H9 (cell line): ENCODE results near the gene PAFAH1B1. TPM values are rescaled to one million over a fixed set of nuclear protein-coding genes. Genes with fewer than 3 reads are reported as not detected.

ENCODE experiments used
- DNase-seq: peaks from one replicate; pipeline ENCODE4 v3.0.0-alpha.2; 2017
- H2AFZ ChIP-seq: one replicate; pipeline ENCODE4 v1.6.1; 2013; ENCODE audit warnings: mild to moderate bottlenecking, low read length, control low read depth, moderate library complexity
- H2AK5ac ChIP-seq: 2 replicates; pipeline ENCODE4 v1.6.1; 2013; ENCODE audit warnings: low read length, control low read depth, mixed read lengths; ENCODE audit not compliant: insufficient read length
- H2BK120ac ChIP-seq: one replicate; pipeline ENCODE4 v1.6.1; 2013; ENCODE audit warnings: low read depth, mild to moderate bottlenecking, low read length, control low read depth, inconsistent platforms; ENCODE audit not compliant: poor library complexity, severe bottlenecking
- H2BK12ac ChIP-seq: 2 replicates; pipeline ENCODE4 v1.6.1; 2013; ENCODE audit warnings: low read length, control low read depth, mixed read lengths, low read depth; ENCODE audit not compliant: insufficient read length
- H2BK15ac ChIP-seq: 2 replicates; pipeline ENCODE4 v1.6.1; 2013; ENCODE audit warnings: low read depth, low read length, control low read depth
- H2BK20ac ChIP-seq: one replicate; pipeline ENCODE4 v1.6.1; 2013; ENCODE audit warnings: low read depth, mild to moderate bottlenecking, low read length, control low read depth, inconsistent platforms; ENCODE audit not compliant: poor library complexity, severe bottlenecking
- H2BK5ac ChIP-seq: 2 replicates; pipeline ENCODE4 v1.6.1; 2013; ENCODE audit warnings: low read length, control low read depth, mixed read lengths; ENCODE audit not compliant: insufficient read length
- H3K14ac ChIP-seq: 2 replicates; pipeline ENCODE4 v1.6.1; 2013; ENCODE audit warnings: low read length, control low read depth; ENCODE audit not compliant: insufficient read depth
- H3K18ac ChIP-seq: 2 replicates; pipeline ENCODE4 v1.6.1; 2013; ENCODE audit warnings: low read depth, mild to moderate bottlenecking, mixed read lengths, low read length, control low read depth; ENCODE audit not compliant: insufficient read length
- H3K23ac ChIP-seq: 2 replicates; pipeline ENCODE4 v1.6.1; 2013; ENCODE audit warnings: low read length, control low read depth, mixed read lengths, low read depth; ENCODE audit not compliant: insufficient read length
- H3K23me2 ChIP-seq: 2 replicates; pipeline ENCODE4 v1.6.1; 2013; ENCODE audit warnings: low read depth, mild to moderate bottlenecking, mixed read lengths, low read length, control low read depth; ENCODE audit not compliant: insufficient read length, poor library complexity, severe bottlenecking
- H3K27ac ChIP-seq: 2 replicates; pipeline ENCODE4 v1.5.1; 2013; ENCODE audit warnings: low read length, control low read depth, mixed read lengths, low read depth; ENCODE audit not compliant: insufficient read length
- H3K27me3 ChIP-seq: 2 replicates; pipeline ENCODE4 v1.6.1; 2013; ENCODE audit warnings: low read length, control low read depth, inconsistent platforms; ENCODE audit not compliant: insufficient read depth
- H3K4ac ChIP-seq: 2 replicates; pipeline ENCODE4 v1.6.1; 2013; ENCODE audit warnings: low read depth, mild to moderate bottlenecking, control low read depth, inconsistent platforms, low read length, moderate library complexity
- H3K4me1 ChIP-seq: 2 replicates; pipeline ENCODE4 v1.6.1; 2013; ENCODE audit warnings: low read length, control low read depth, inconsistent platforms; ENCODE audit not compliant: insufficient read depth
- H3K4me2 ChIP-seq: 2 replicates; pipeline ENCODE4 v1.6.1; 2013; ENCODE audit warnings: low read length, control low read depth, mixed read lengths; ENCODE audit not compliant: insufficient read length, insufficient read depth
- H3K56ac ChIP-seq: 2 replicates; pipeline ENCODE4 v1.6.1; 2013; ENCODE audit warnings: low read depth, mild to moderate bottlenecking, mixed read lengths, low read length, control low read depth; ENCODE audit not compliant: insufficient read length
- H3K79me1 ChIP-seq: 2 replicates; pipeline ENCODE4 v1.6.1; 2013; ENCODE audit warnings: low read depth, mild to moderate bottlenecking, moderate library complexity, low read length, control low read depth, inconsistent platforms; ENCODE audit not compliant: insufficient read depth, poor library complexity, severe bottlenecking
- H3K79me2 ChIP-seq: 2 replicates; pipeline ENCODE4 v1.6.1; 2013; ENCODE audit warnings: low read length, control low read depth, inconsistent platforms; ENCODE audit not compliant: insufficient read depth
- H3K9ac ChIP-seq: 2 replicates; pipeline ENCODE4 v1.6.1; 2013; ENCODE audit warnings: low read length, control low read depth, mixed read lengths; ENCODE audit not compliant: insufficient read length; ENCODE audit errors: extremely low read depth
- H3K9me3 ChIP-seq: one replicate; pipeline ENCODE4 v1.6.1; 2013; ENCODE audit warnings: low read depth, low read length, inconsistent platforms; ENCODE audit not compliant: control insufficient read depth
- H3T11ph ChIP-seq: one replicate; pipeline ENCODE4 v1.6.1; 2013; ENCODE audit warnings: mild to moderate bottlenecking, low read length, control low read depth, inconsistent platforms
- H4K20me1 ChIP-seq: one replicate; pipeline ENCODE4 v1.6.1; 2013; ENCODE audit not compliant: control insufficient read depth, insufficient read length, insufficient read depth
- H4K5ac ChIP-seq: 2 replicates; pipeline ENCODE4 v1.6.1; 2013; ENCODE audit warnings: low read depth, mild to moderate bottlenecking, mixed read lengths, low read length, control low read depth; ENCODE audit not compliant: insufficient read length
- H4K8ac ChIP-seq: replicated peaks from 2 replicates; pipeline ENCODE4 v1.6.1; 2013; ENCODE audit warnings: low read length, control low read depth, mixed read lengths, low read depth; ENCODE audit not compliant: insufficient read length
- H4K91ac ChIP-seq: 2 replicates; pipeline ENCODE4 v1.6.1; 2013; ENCODE audit warnings: low read depth, mild to moderate bottlenecking, moderate library complexity, mixed read lengths, low read length, control low read depth; ENCODE audit not compliant: insufficient read length
- H3K27ac Mint-ChIP-seq, 3 experiments: 2 replicates in 2 of 3; 3 replicates in 1 of 3; pipeline ENCODE4 v1.8.0; 2020 to 2021; ENCODE audit warnings: mixed read lengths in 3 of 3, mild to moderate bottlenecking in 1 of 3, moderate library complexity in 1 of 3
- H3K27me3 Mint-ChIP-seq: 2 replicates; pipeline ENCODE4 v1.8.0; 2021; ENCODE audit warnings: low read depth, mild to moderate bottlenecking, moderate library complexity, mixed read lengths
- H3K36me3 Mint-ChIP-seq, 3 experiments: 2 replicates in 2 of 3; 3 replicates in 1 of 3; pipeline ENCODE4 v1.8.0; 2020 to 2021; ENCODE audit warnings: low read depth in 3 of 3, mixed read lengths in 3 of 3; ENCODE audit not compliant: insufficient read depth in 1 of 3
- H3K4me1 Mint-ChIP-seq, 2 experiments: 2 replicates each; pipeline ENCODE4 v1.8.0; 2020; ENCODE audit warnings: mixed read lengths in 2 of 2
- H3K4me3 Mint-ChIP-seq, 2 experiments: 2 replicates in 1 of 2; 3 replicates in 1 of 2; pipeline ENCODE4 v1.8.0; 2020 to 2021; ENCODE audit warnings: mild to moderate bottlenecking in 2 of 2, mixed read lengths in 2 of 2, moderate library complexity in 1 of 2
- H3K9me3 Mint-ChIP-seq, 2 experiments: 2 replicates in 1 of 2; 3 replicates in 1 of 2; pipeline ENCODE4 v1.8.0; 2020; ENCODE audit warnings: mild to moderate bottlenecking in 2 of 2, mixed read lengths in 2 of 2, moderate library complexity in 1 of 2
- WGBS: extraction: QIAGEN DNeasy Blood & Tissue Kit; methylation state at CpG from one replicate; pipeline ENCODE4 v1.1.7; 2013; ENCODE audit warnings: missing lambda C conversion rate, low lambda C conversion rate, mixed read lengths; ENCODE audit not compliant: insufficient read length; ENCODE audit errors: extremely low coverage; 5-methylcytosine and 5-hydroxymethylcytosine counted together
- total RNA-seq: library from RNA; stranded (reverse); gene quantifications from 2 replicates; pipeline ENCODE4 v1.2.1, GENCODE V29; 2021
- TF ChIP-seq, protein P1 (sequence below): fragments of 200-600 bp; sonication (generic); conservative IDR thresholded peaks from 3 replicates; pipeline ENCODE4 v1.8.0; 2021; ENCODE audit warnings: antibody characterized with exemption, mild to moderate bottlenecking

The PAFAH1B1 gene
- total RNA-seq, 1 experiment from 2014 or later, result 134 TPM

DNA sequence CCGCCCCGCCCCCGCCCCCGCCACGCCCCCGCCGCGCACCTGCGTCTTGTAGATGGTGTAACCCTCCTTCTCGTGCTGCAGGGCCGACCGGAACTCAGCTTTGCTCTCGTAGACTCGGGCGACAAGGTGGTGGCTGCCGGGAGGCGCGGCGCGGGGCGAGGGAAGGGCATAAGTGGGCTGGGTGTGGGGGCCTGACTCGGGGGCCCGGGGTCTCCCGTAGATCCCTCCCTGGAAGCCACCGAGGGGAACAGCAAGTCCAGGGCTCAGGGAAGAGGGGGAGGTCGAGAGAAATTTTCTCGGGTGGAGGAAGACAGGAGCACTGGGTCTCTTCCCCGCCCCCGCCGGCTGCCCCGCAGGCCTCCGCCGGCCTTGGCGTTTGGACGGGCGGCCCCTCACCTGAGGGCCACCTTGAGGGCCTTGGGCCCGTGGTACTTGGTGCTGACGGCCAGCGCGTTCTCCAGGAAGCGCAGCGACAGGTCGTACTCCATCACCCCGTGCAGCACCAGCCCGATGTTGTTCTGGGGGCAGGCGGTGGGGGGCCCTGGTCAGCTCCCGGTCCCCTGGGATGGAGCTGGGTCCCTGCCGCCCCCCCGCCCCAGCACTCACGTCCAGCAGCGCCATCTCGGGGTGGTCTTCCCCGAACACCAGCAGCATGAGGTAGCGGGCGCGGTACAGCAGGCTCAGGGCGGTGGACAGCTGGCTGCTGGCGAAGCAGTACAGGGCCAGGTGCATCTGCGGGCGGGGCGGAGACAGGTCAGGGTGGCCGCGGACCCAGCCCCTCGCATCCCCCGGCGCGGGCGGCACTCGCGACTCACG lies 98.7 kb downstream of the PAFAH1B1 start:
- H4K91ac ChIP-seq, result no peak overlapping the region
- no peaks in the 10 kb centered on the region for H3K9me3 Mint-ChIP-seq
- no peak overlapping the region for H3K27ac ChIP-seq
- H3K4me2 ChIP-seq, result no peak overlapping the region
- H3K27me3 Mint-ChIP-seq, result no peaks in the 10 kb centered on the region
- H3K79me1 ChIP-seq, result no peaks in the 10 kb centered on the region
- no peak overlapping the region for H3K9ac ChIP-seq
- no peak overlapping the region for H2AK5ac ChIP-seq
- no peak overlapping the region for H2BK20ac ChIP-seq
- H3K23ac ChIP-seq, result no peak overlapping the region
- peaks cover 5 to 6% of the 10 kb centered on the region in 2 experiments for H3K4me1 Mint-ChIP-seq
- H3K4ac ChIP-seq, result no peak overlapping the region
- no peak overlapping the region for H2AFZ ChIP-seq
- H2BK5ac ChIP-seq, result no peak overlapping the region
- no peak overlapping the region; the same call in 1 of the 2 replicates for H3K14ac ChIP-seq
- peaks cover 5 to 25% (median 24%) of the 10 kb centered on the region in 3 experiments; a peak in 6 of 7 replicates for H3K36me3 Mint-ChIP-seq
- H3K27me3 ChIP-seq, result no peaks in the 10 kb centered on the region
- H3K56ac ChIP-seq, result no peak overlapping the region
- H2BK120ac ChIP-seq, result no peak overlapping the region
- H4K8ac ChIP-seq, result no peak overlapping the region
- no peak overlapping the region for H3K18ac ChIP-seq
- H2BK15ac ChIP-seq, result no peak overlapping the region
- no peak overlapping the region for H2BK12ac ChIP-seq
- H3T11ph ChIP-seq, result no peak overlapping the region
- WGBS, result no CpG with 5 or more reads among the region's 71 CpGs
- no peak overlapping the region for H4K5ac ChIP-seq
- no peak overlapping the region for H3K27ac Mint-ChIP-seq
- H3K79me2 ChIP-seq, result no peaks in the 10 kb centered on the region
- H4K20me1 ChIP-seq, result no peaks in the 10 kb centered on the region
- no peaks in the 10 kb centered on the region for H3K9me3 ChIP-seq
- no peaks in the 10 kb centered on the region for H3K4me1 ChIP-seq
- H3K23me2 ChIP-seq, result no peaks in the 10 kb centered on the region
- no peak overlapping the region for H3K4me3 Mint-ChIP-seq
- DNase-seq, result peak; percentile 79
- TF ChIP-seq, protein P1, sequence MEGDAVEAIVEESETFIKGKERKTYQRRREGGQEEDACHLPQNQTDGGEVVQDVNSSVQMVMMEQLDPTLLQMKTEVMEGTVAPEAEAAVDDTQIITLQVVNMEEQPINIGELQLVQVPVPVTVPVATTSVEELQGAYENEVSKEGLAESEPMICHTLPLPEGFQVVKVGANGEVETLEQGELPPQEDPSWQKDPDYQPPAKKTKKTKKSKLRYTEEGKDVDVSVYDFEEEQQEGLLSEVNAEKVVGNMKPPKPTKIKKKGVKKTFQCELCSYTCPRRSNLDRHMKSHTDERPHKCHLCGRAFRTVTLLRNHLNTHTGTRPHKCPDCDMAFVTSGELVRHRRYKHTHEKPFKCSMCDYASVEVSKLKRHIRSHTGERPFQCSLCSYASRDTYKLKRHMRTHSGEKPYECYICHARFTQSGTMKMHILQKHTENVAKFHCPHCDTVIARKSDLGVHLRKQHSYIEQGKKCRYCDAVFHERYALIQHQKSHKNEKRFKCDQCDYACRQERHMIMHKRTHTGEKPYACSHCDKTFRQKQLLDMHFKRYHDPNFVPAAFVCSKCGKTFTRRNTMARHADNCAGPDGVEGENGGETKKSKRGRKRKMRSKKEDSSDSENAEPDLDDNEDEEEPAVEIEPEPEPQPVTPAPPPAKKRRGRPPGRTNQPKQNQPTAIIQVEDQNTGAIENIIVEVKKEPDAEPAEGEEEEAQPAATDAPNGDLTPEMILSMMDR, result no peak
